HG03575 (cell line): ENCODE measurements around the gene CDHR2.
"Not testable (repeated sequence)": the region's sequence is repeated elsewhere in the genome, so short reads cannot be mapped to it uniquely, and the experiment has no call there.

Source experiments
- ATAC-seq: cut with Tn5 transposase; IDR thresholded peaks from one replicate; pipeline ENCODE4 v1.9.1; 2021; ENCODE audit not compliant: unreplicated experiment, insufficient number of reproducible peaks, low FRiP score; ENCODE audit errors: extremely low read depth

Gene CDHR2

GRCh38 chr5:176538230-176538988 lies 10.7 kb upstream of the CDHR2 start:
- ATAC-seq, result no peak

- ATAC-seq, result no peak
Measured at GRCh38 chr5:176538989-176539384, 10.2 kb upstream of the CDHR2 start.

GRCh38 chr5:176540476-176540899 lies 8.7 kb upstream of the CDHR2 start:
- no peak for ATAC-seq

- ATAC-seq, result no peak
Measured at GRCh38 chr5:176540956-176541337, 8.2 kb upstream of the CDHR2 start.

- no peak for ATAC-seq
Measured at GRCh38 chr5:176541338-176542134, 7.6 kb upstream of the CDHR2 start.

GRCh38 chr5:176542135-176542595 lies 7.0 kb upstream of the CDHR2 start:
- no peak for ATAC-seq

- ATAC-seq, result no peak
Measured at GRCh38 chr5:176542596-176543427, 6.3 kb upstream of the CDHR2 start.

GRCh38 chr5:176543428-176544182 lies 5.5 kb upstream of the CDHR2 start:
- no peak for ATAC-seq

GRCh38 chr5:176545388-176545736 lies 3.8 kb upstream of the CDHR2 start:
- no peak for ATAC-seq

- no peak for ATAC-seq
Measured at GRCh38 chr5:176545737-176546509, 3.2 kb upstream of the CDHR2 start.

GRCh38 chr5:176547802-176548201 lies 1.3 kb upstream of the CDHR2 start:
- ATAC-seq, result no peak

- ATAC-seq, result no peak
Measured at GRCh38 chr5:176549871-176550270, 729 bp downstream of the CDHR2 start.

- ATAC-seq, result no peak
Measured at GRCh38 chr5:176550275-176550831, 1.2 kb downstream of the CDHR2 start.

GRCh38 chr5:176550937-176551336 lies 1.8 kb downstream of the CDHR2 start:
- not testable (repeated sequence) for ATAC-seq

GRCh38 chr5:176552332-176552869 lies 3.3 kb downstream of the CDHR2 start:
- ATAC-seq, result no peak

- ATAC-seq, result no peak
Measured at GRCh38 chr5:176553260-176554085, 4.3 kb downstream of the CDHR2 start.

GRCh38 chr5:176557846-176558245 lies 8.7 kb downstream of the CDHR2 start:
- ATAC-seq, result no peak
